Heart left ventricle (tissue), 13 donors: ENCODE results near the gene FNDC4.

Experiments used
- CTCF ChIP-seq, 12 donors: fragments of 200-600 bp; sonication (generic) in 4 of 12; IDR thresholded peaks; one replicate each; pipeline versions ENCODE4 v1.5.0 to v1.8.0; 2018 to 2022; ENCODE audit warnings: antibody characterized with exemption in 12 of 12, mild to moderate bottlenecking in 5 of 12
- POLR2A ChIP-seq, 2 donors: fragments of 450-650 bp; IDR thresholded peaks; one replicate each; pipeline ENCODE4 v1.6.1; 2017; ENCODE audit warnings: antibody characterized with exemption in 2 of 2, mild to moderate bottlenecking in 2 of 2, moderate library complexity in 2 of 2
- donor health status: ischemic (EF 13 %, LVEDD 7.1; RV severe dilation, severe dysfunction).
- donor health status: DM: no; HTN: yes; CAD: no.
- donor health status: DM: no; HTN: no; CAD: no.
- donor health status: ischemic (EF 25% LVEDD 6.9; RV normal size, moderate dysfunction).
- donor health status: ischemic (EF 25% LVEDD 5.7; RV mildly dilated, moderate dysfunction).
- donor health status: ischemic (EF 35%, LVEDD 5.7; RV mildly dilated, moderate dysfunction).
- donor health status: nonischemic (EF 11% LVEDD 7.7; RV severe dilation, severe dysfunction).
- donor health status: DM: yes; HTN: yes; CAD: no.
- donor health status: PGD.
- donor health status: ischemic (EF 29% LVEDD 5.4; RV normal size, mild dysfunction).
- donor health status: nonischemic (EF 23%, LVEDD 6.1; RV moderate dilation, normal function).

- no peak for TF ChIP-seq CTCF (IDR thresholded peaks at IDR 0.05)
- no peak for TF ChIP-seq POLR2A (IDR thresholded peaks at IDR 0.05)
These were observed 898 bp upstream of the FNDC4 start for GRCh38 chr2:27495840-27496356.
